ENCODE results near the gene TP53BP1. TPM values are rescaled to one million over a fixed set of nuclear protein-coding genes. Genes with fewer than 3 reads are reported as not detected.

TP53BP1 gene
- polyA plus RNA-seq, 1 donor from 2014 or later, result 98.7 TPM

- Histone ChIP-seq H3K36me3 (ENCODE audit: insufficient read depth, low read length) (peaks cover 4% of the 10 kb centered on the region), H3K9me2 (ENCODE audit: insufficient read depth, low read length) (no peaks in the 10 kb centered on the region), H2AFZ (ENCODE audit: low read depth, low read length) (peak overlapping the region; percentile 69), H3K9ac (ENCODE audit: low read length) (peak overlapping the region; percentile 81), H3K9me3 (ENCODE audit: low read length) (no peaks in the 10 kb centered on the region), H3K4me2 (ENCODE audit: low read length) (peak overlapping the region; percentile 80), H3K4me3 (ENCODE audit: low read length) (peak overlapping the region; percentile 95), H3F3A (ENCODE audit: insufficient read depth, low read length, poor library complexity, severe bottlenecking) (no peaks in the 10 kb centered on the region), H3K27ac (ENCODE audit: low read length) (peak overlapping the region; percentile 62), H3K79me2 (replicated peaks; ENCODE audit: insufficient read depth, low read length) (peaks cover 64% of the 10 kb centered on the region), H3K27me3 (ENCODE audit: insufficient read depth, low read depth, low read length) (no peaks in the 10 kb centered on the region), H4K20me1 (ENCODE audit: insufficient read depth) (no peaks in the 10 kb centered on the region)
- no peak for TF ChIP-seq MXI1 (conservative IDR thresholded peaks at IDR 0.05; ENCODE audit: poor library complexity, severe bottlenecking)
- no peak for TF ChIP-seq EP300 (conservative IDR thresholded peaks at IDR 0.05; ENCODE audit: poor library complexity, severe bottlenecking)
- no peak for TF ChIP-seq SMC3 (conservative IDR thresholded peaks at IDR 0.05; ENCODE audit: poor library complexity)
- TF ChIP-seq RAD21 (conservative IDR thresholded peaks at IDR 0.05), result no peak
- TF ChIP-seq EZH2 (IDR thresholded peaks at IDR 0.05; ENCODE audit: borderline replicate concordance, insufficient read depth, low read length, poor library complexity, severe bottlenecking), result no peak
- TF ChIP-seq CTCF (IDR thresholded peaks at IDR 0.05; ENCODE audit: poor library complexity, severe bottlenecking), result no peak
- TF ChIP-seq POLR2AphosphoS5 (IDR thresholded peaks at IDR 0.05), result no peak
- TF ChIP-seq TAF1 (IDR thresholded peaks at IDR 0.05; ENCODE audit: low read depth), result no peak
- no peak for TF ChIP-seq REST (IDR thresholded peaks at IDR 0.05; ENCODE audit: borderline replicate concordance)
Observed at GRCh38 chr15:43370310-43370974, 122.5 kb downstream of the TP53BP1 start.

GRCh38 chr15:43361313-43361903, 131.5 kb downstream of the TP53BP1 start:
- Histone ChIP-seq H2AFZ (ENCODE audit: low read depth, low read length) (no peak overlapping the region), H3K36me3 (ENCODE audit: insufficient read depth, low read length) (peaks cover 48% of the 10 kb centered on the region), H3K9me2 (ENCODE audit: insufficient read depth, low read length) (no peaks in the 10 kb centered on the region), H3K4me2 (ENCODE audit: low read length) (no peak overlapping the region), H3K27me3 (ENCODE audit: insufficient read depth, low read depth, low read length) (no peaks in the 10 kb centered on the region), H3K9me3 (ENCODE audit: low read length) (peaks cover 15% of the 10 kb centered on the region), H3K79me2 (replicated peaks; ENCODE audit: insufficient read depth, low read length) (peaks cover 20% of the 10 kb centered on the region), H4K20me1 (ENCODE audit: insufficient read depth) (no peaks in the 10 kb centered on the region), H3K4me3 (ENCODE audit: low read length) (no peak overlapping the region), H3F3A (ENCODE audit: insufficient read depth, low read length, poor library complexity, severe bottlenecking) (no peaks in the 10 kb centered on the region), H3K9ac (ENCODE audit: low read length) (no peak overlapping the region), H3K27ac (ENCODE audit: low read length) (no peak overlapping the region)
- TF ChIP-seq TAF1 (IDR thresholded peaks at IDR 0.05; ENCODE audit: low read depth) (no peak), RAD21 (conservative IDR thresholded peaks at IDR 0.05) (no peak), POLR2AphosphoS5 (IDR thresholded peaks at IDR 0.05) (no peak), REST (IDR thresholded peaks at IDR 0.05; ENCODE audit: borderline replicate concordance) (no peak), EZH2 (IDR thresholded peaks at IDR 0.05; ENCODE audit: borderline replicate concordance, insufficient read depth, low read length, poor library complexity, severe bottlenecking) (no peak), EP300 (conservative IDR thresholded peaks at IDR 0.05; ENCODE audit: poor library complexity, severe bottlenecking) (no peak), CTCF (IDR thresholded peaks at IDR 0.05; ENCODE audit: poor library complexity, severe bottlenecking) (no peak), MXI1 (conservative IDR thresholded peaks at IDR 0.05; ENCODE audit: poor library complexity, severe bottlenecking) (no peak), SMC3 (conservative IDR thresholded peaks at IDR 0.05; ENCODE audit: poor library complexity) (no peak)

Measured in neural cell (in vitro differentiated cells).